ENCODE results near the gene OXA1L.

The OXA1L gene

GRCh38 chr14:22797017-22797917, 30.8 kb downstream of the OXA1L start:
- Histone ChIP-seq H3K79me2 (ENCODE audit: control insufficient read depth, low read length) (peaks cover 93% of the 10 kb centered on the region), H3K36me3 (ENCODE audit: control insufficient read depth, low read length) (peaks cover 63% of the 10 kb centered on the region), H3K27ac (ENCODE audit: low read depth, low read length) (peak overlapping the region; percentile 100), H3K27me3 (ENCODE audit: control insufficient read depth, low read length) (no peaks in the 10 kb centered on the region), H3F3A (ENCODE audit: control insufficient read depth, insufficient read depth) (peaks cover 19% of the 10 kb centered on the region), H4K20me1 (ENCODE audit: control insufficient read depth, insufficient read depth, low read depth, low read length) (no peaks in the 10 kb centered on the region), H3K4me2 (ENCODE audit: low read length) (peak overlapping the region; percentile 64), H3K9me3 (ENCODE audit: control insufficient read depth, insufficient read depth, low read length) (no peaks in the 10 kb centered on the region), H3K9me2 (replicated peaks; ENCODE audit: control insufficient read depth, low read length) (no peaks in the 10 kb centered on the region), H3K4me1 (ENCODE audit: control insufficient read depth, low read length) (peaks cover 96% of the 10 kb centered on the region), H3K4me3 (ENCODE audit: low read length) (peak overlapping the region; percentile 60)
- TF ChIP-seq EZH2phosphoT487 (IDR thresholded peaks at IDR 0.05; ENCODE audit: borderline replicate concordance, low read length) (no peak), CTCF (IDR thresholded peaks at IDR 0.05; ENCODE audit: low read depth, low read length, poor library complexity, severe bottlenecking) (no peak)

- TF ChIP-seq EZH2phosphoT487 (IDR thresholded peaks at IDR 0.05; ENCODE audit: borderline replicate concordance, low read length) (no peak), CTCF (IDR thresholded peaks at IDR 0.05; ENCODE audit: low read depth, low read length, poor library complexity, severe bottlenecking) (no peak)
- Histone ChIP-seq H3K9me3 (ENCODE audit: control insufficient read depth, insufficient read depth, low read length) (no peaks in the 10 kb centered on the region), H3K79me2 (ENCODE audit: control insufficient read depth, low read length) (peaks cover 93% of the 10 kb centered on the region), H3K4me2 (ENCODE audit: low read length) (peak overlapping the region; percentile 64), H3K4me3 (ENCODE audit: low read length) (peak overlapping the region; percentile 60), H3F3A (ENCODE audit: control insufficient read depth, insufficient read depth) (peaks cover 20% of the 10 kb centered on the region), H3K4me1 (ENCODE audit: control insufficient read depth, low read length) (peaks cover 99% of the 10 kb centered on the region), H3K27ac (ENCODE audit: low read depth, low read length) (peak overlapping the region; percentile 100), H3K9me2 (replicated peaks; ENCODE audit: control insufficient read depth, low read length) (no peaks in the 10 kb centered on the region), H3K27me3 (ENCODE audit: control insufficient read depth, low read length) (no peaks in the 10 kb centered on the region), H4K20me1 (ENCODE audit: control insufficient read depth, insufficient read depth, low read depth, low read length) (no peaks in the 10 kb centered on the region), H3K36me3 (ENCODE audit: control insufficient read depth, low read length) (peaks cover 69% of the 10 kb centered on the region)
These were observed 32.0 kb downstream of the OXA1L start for GRCh38 chr14:22798528-22798927.

- Histone ChIP-seq H3K9me3 (ENCODE audit: control insufficient read depth, insufficient read depth, low read length) (no peaks in the 10 kb centered on the region), H3K27me3 (ENCODE audit: control insufficient read depth, low read length) (no peaks in the 10 kb centered on the region)
These were observed 33.9 kb downstream of the OXA1L start for GRCh38 chr14:22800346-22800745.

More at GRCh38 chr14:22800346-22800745, 33.9 kb downstream of the OXA1L start:
- peaks cover 38% of the 10 kb centered on the region for H3F3A ChIP-seq (ENCODE audit: control insufficient read depth, insufficient read depth)
- H3K4me1 ChIP-seq (ENCODE audit: control insufficient read depth, low read length) = peaks cover 99% of the 10 kb centered on the region
- H3K79me2 ChIP-seq (ENCODE audit: control insufficient read depth, low read length) = peaks cover 84% of the 10 kb centered on the region
- TF ChIP-seq EZH2phosphoT487 (IDR thresholded peaks at IDR 0.05; ENCODE audit: borderline replicate concordance, low read length) (no peak), CTCF (IDR thresholded peaks at IDR 0.05; ENCODE audit: low read depth, low read length, poor library complexity, severe bottlenecking) (no peak)
- peak overlapping the region; percentile 69 for H3K4me3 ChIP-seq (ENCODE audit: low read length)
- H3K27ac ChIP-seq (ENCODE audit: low read depth, low read length) = peak overlapping the region; percentile 100
- no peaks in the 10 kb centered on the region for H3K9me2 ChIP-seq (replicated peaks; ENCODE audit: control insufficient read depth, low read length)
- H3K36me3 ChIP-seq (ENCODE audit: control insufficient read depth, low read length) = peaks cover 66% of the 10 kb centered on the region
- no peaks in the 10 kb centered on the region for H4K20me1 ChIP-seq (ENCODE audit: control insufficient read depth, insufficient read depth, low read depth, low read length)
- peak overlapping the region; percentile 95 for H3K4me2 ChIP-seq (ENCODE audit: low read length)

Data from DOHH2 (cell line).